HPDE6-E6E7 (cell line): ENCODE results near the gene TRAF3IP3.

Experiments used
- DNase-seq: peaks from one replicate; pipeline ENCODE4 v3.0.0; 2011; ENCODE audit warnings: missing footprints; ENCODE audit errors: extremely low spot score

The TRAF3IP3 gene

DNA sequence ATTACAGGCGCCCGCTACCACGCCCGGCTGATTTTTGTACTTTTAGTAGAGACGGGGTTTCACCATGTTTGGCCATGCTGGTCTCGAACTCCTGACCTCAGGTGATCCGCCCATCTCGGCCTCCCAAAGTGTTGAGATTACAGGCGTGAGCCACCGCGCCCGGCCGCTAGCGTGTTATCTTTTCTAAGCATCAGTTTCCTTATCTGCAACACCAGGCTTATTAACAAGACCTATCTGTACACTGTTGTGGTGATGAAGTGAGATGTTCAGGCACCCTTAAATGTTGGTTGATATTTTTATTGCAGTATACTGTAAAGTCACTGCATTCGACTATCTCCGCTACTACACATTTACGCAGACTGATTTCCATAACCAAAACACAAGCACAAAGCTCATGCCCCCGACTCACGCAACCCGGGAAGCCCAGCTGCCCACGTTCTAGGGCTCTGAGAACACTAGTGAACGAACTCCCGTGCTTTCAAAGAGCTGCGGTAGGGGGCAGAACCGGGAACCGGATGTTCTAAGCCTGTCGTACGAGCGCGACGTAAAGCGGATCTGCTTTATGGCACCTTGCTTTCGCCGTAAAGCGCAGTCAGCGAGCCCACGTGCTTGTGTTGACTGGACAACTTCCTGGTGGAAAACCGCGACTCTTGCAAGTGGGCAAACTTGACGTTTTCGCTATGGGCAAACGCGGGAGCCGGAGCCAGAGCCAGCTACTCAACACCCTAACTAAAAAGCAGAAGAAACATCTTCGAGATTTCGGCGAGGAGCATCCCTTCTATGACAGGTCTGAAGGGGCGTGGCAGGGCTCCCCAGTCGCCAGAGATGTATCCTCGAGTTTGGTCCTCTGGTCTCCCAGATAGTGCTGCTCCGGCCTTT lies 71.8 kb downstream of the TRAF3IP3 start, which contains the start of gene UTP25:
Gene UTP25, plus strand, starts transcription at position 589 of the 879 bp plus-strand sequence. Its CDS starts 92 bp downstream, at position 681.
- DNase-seq = peak; percentile 70

DNA sequence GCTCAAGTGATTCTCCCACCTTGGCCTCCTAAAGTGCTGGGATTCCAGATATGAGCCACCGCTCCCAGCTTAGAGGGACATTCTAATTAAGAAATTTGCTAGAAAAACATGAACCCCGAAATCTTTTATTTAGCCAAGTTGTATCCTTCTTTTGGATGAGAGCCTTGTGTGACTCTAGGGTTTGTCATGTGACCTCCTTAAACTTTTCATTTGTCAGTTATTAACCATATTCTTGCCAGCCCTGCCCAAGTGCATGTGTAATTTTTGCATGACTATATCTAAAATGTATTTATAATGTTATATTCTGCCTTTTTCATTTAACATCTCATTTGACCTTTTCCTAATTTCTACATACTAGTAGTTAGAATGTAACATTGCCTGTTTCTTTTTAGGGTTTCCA lies 73.9 kb downstream of the TRAF3IP3 start:
- DNase-seq = no peak

DNA sequence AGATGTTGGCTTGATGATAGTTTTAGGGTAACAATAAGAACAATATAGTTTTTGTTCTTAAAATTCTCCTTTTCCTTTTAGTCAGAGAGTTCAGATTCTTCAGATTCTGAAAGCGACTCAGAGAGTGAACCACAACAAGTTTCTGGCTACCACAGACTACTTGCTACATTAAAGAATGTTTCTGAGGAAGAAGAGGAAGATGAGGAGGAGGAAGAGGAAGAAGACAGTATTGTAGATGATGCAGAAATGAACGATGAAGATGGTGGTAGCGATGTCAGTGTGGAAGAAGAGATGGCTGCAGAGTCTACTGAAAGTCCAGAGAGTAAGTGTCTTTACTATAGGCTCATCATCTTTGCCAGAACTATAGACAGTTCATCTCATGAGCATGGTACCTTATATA lies 74.9 kb downstream of the TRAF3IP3 start:
- DNase-seq = no peak

DNA sequence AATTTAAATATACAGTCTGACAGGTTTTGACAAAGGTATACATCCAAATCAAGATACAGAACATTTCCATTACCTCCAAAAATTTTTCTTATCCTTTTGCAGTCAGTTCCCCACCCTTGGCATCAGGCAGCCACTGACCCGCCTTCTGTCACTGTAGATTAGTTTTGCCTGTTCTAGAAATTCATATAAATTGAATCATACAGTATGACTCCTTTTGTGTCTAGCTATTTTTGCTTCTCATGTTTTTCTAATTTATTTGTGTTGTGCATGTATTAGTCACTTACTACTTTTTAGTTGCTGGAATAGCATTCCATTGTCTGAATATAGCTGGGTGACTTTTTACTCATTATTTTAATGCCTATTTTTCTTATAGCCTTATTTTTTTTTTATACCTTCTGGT lies 75.8 kb downstream of the TRAF3IP3 start:
- DNase-seq = no peak
